ENCODE data around the gene SLC13A3.

The SLC13A3 gene

GRCh38 chr20:46652699-46653098 lies 1.4 kb upstream of the SLC13A3 start:
- no peak for DNase-seq (ENCODE audit: low spot score)

GRCh38 chr20:46650575-46651090 lies 626 bp downstream of the SLC13A3 start:
- DNase-seq (ENCODE audit: low spot score), result no peak

- no peak for DNase-seq (ENCODE audit: low spot score)
These were observed 1.2 kb downstream of the SLC13A3 start for GRCh38 chr20:46649965-46650542.

GRCh38 chr20:46649650-46649949 lies 1.7 kb downstream of the SLC13A3 start:
- DNase-seq (ENCODE audit: low spot score), result no peak

GRCh38 chr20:46648903-46649649 lies 2.2 kb downstream of the SLC13A3 start:
- peak; percentile 16 for DNase-seq (ENCODE audit: low spot score)

GRCh38 chr20:46647469-46647868 lies 3.8 kb downstream of the SLC13A3 start:
- no peak for DNase-seq (ENCODE audit: low spot score)

GRCh38 chr20:46646659-46647380 lies 4.4 kb downstream of the SLC13A3 start:
- no peak for DNase-seq (ENCODE audit: low spot score)

- DNase-seq (ENCODE audit: low spot score), result no peak
These were observed 5.1 kb downstream of the SLC13A3 start for GRCh38 chr20:46646122-46646521.

- no peak for DNase-seq (ENCODE audit: low spot score)
These were observed 6.5 kb downstream of the SLC13A3 start for GRCh38 chr20:46644733-46645132.

- DNase-seq (ENCODE audit: low spot score), result no peak
These were observed 7.1 kb downstream of the SLC13A3 start for GRCh38 chr20:46644160-46644559.

- no peak for DNase-seq (ENCODE audit: low spot score)
These were observed 8.3 kb downstream of the SLC13A3 start for GRCh38 chr20:46642969-46643343.

GRCh38 chr20:46642265-46642968 lies 8.8 kb downstream of the SLC13A3 start:
- DNase-seq (ENCODE audit: low spot score), result no peak

- DNase-seq (ENCODE audit: low spot score), result no peak
These were observed 9.8 kb downstream of the SLC13A3 start for GRCh38 chr20:46641424-46641823.

- DNase-seq (ENCODE audit: low spot score), result no peak
These were observed 10.5 kb downstream of the SLC13A3 start for GRCh38 chr20:46640536-46641311.

- DNase-seq (ENCODE audit: low spot score), result no peak
These were observed 11.2 kb downstream of the SLC13A3 start for GRCh38 chr20:46640044-46640443.

- DNase-seq (ENCODE audit: low spot score), result no peak
These were observed 11.7 kb downstream of the SLC13A3 start for GRCh38 chr20:46639587-46639986.

GRCh38 chr20:46638898-46639274 lies 12.4 kb downstream of the SLC13A3 start:
- no peak for DNase-seq (ENCODE audit: low spot score)

GRCh38 chr20:46638134-46638897 lies 12.9 kb downstream of the SLC13A3 start:
- DNase-seq (ENCODE audit: low spot score), result no peak

GRCh38 chr20:46637427-46638133 lies 13.7 kb downstream of the SLC13A3 start:
- DNase-seq (ENCODE audit: low spot score), result no peak

- no peak for DNase-seq (ENCODE audit: low spot score)
These were observed 14.2 kb downstream of the SLC13A3 start for GRCh38 chr20:46637020-46637419.

All from NAMALWA (cell line).